PC-3 (cell line): ENCODE results near the gene PACS1. TPM values are rescaled to one million over a fixed set of nuclear protein-coding genes. Genes with fewer than 3 reads are reported as not detected.

Source experiments
- ATAC-seq: fragments of 200-7000 bp; cut with Tn5 transposase; 2 replicates; pipeline ENCODE4 v1.9.1; 2020; ENCODE audit warnings: mild to moderate bottlenecking, moderate library complexity
- BruUV-seq: library from RNA; stranded (reverse); fragments of 400-500 nt; replicated peaks from 2 replicates; lab custom pipeline; 2021; lab: Mats Ljungman, UMichigan
- CTCF ChIA-PET: fragments of 300-600 bp; sonication (Branson Sonifier 250); formaldehyde crosslinking; loops from one replicate; lab custom pipeline; 2022; ENCODE audit warnings: antibody characterized with exemption; lab: Charles Lee
- POLR2A ChIA-PET: fragments of 300-600 bp; sonication (Branson Sonifier 250); formaldehyde crosslinking; loops from one replicate; lab custom pipeline; 2022; ENCODE audit warnings: antibody characterized with exemption; ENCODE audit not compliant: unreplicated experiment; lab: Charles Lee
- DNase-seq: peaks from one replicate; pipeline ENCODE4 v3.0.0-alpha.2; 2015
- H2AFZ ChIP-seq: fragments of 300-600 bp; sonication (generic); 2 replicates; pipeline ENCODE4 v1.6.0; 2016; ENCODE audit warnings: antibody characterized with exemption, low read length
- H3F3A ChIP-seq: fragments of 300-600 bp; sonication (generic); one replicate; pipeline ENCODE4 v1.6.0; 2017; ENCODE audit warnings: antibody characterized with exemption, low read length, control low read depth, mild to moderate bottlenecking; ENCODE audit not compliant: unreplicated experiment
- H3K27ac ChIP-seq: fragments of 300-600 bp; sonication (generic); 2 replicates; pipeline ENCODE4 v1.5.1; 2016; ENCODE audit warnings: mild to moderate bottlenecking, low read length
- H3K27me3 ChIP-seq: fragments of 300-600 bp; sonication (generic); 2 replicates; pipeline ENCODE4 v1.6.1; 2016; ENCODE audit warnings: low read length, mixed read lengths
- H3K36me3 ChIP-seq: fragments of 300-600 bp; sonication (generic); 2 replicates; pipeline ENCODE4 v1.6.1; 2016; ENCODE audit warnings: low read depth, mixed run types, low read length, mixed read lengths
- H3K4me1 ChIP-seq: fragments of 300-600 bp; sonication (generic); 2 replicates; pipeline ENCODE4 v1.5.1; 2016; ENCODE audit warnings: low read length; ENCODE audit not compliant: insufficient read depth
- H3K4me2 ChIP-seq: fragments of 300-600 bp; sonication (generic); 2 replicates; pipeline ENCODE4 v1.6.0; 2016; ENCODE audit warnings: low read length
- H3K4me3 ChIP-seq: fragments of 300-600 bp; sonication (generic); 2 replicates; pipeline ENCODE4 v1.5.1; 2016; ENCODE audit warnings: mild to moderate bottlenecking, low read length, mixed read lengths
- H3K79me2 ChIP-seq: fragments of 300-600 bp; sonication (generic); 2 replicates; pipeline ENCODE4 v1.6.1; 2017; ENCODE audit warnings: low read length, mixed read lengths
- H3K9ac ChIP-seq: fragments of 300-600 bp; sonication (generic); 2 replicates; pipeline ENCODE4 v1.6.0; 2016; ENCODE audit warnings: mild to moderate bottlenecking, low read length
- H3K9me2 ChIP-seq: fragments of 300-600 bp; sonication (generic); replicated peaks from 2 replicates; pipeline ENCODE4 v1.6.1; 2016; ENCODE audit warnings: mixed run types, low read length, mixed read lengths
- H3K9me3 ChIP-seq: fragments of 300-600 bp; sonication (generic); 2 replicates; pipeline ENCODE4 v1.6.1; 2016; ENCODE audit warnings: low read length, mixed read lengths
- H4K20me1 ChIP-seq: fragments of 300-600 bp; sonication (generic); 2 replicates; pipeline ENCODE4 v1.6.1; 2016; ENCODE audit warnings: low read length, mixed read lengths
- EZH2 ChIP-seq: fragments of 300-600 bp; sonication (generic); IDR thresholded peaks from one replicate; pipeline ENCODE4 v1.6.1; 2017; ENCODE audit warnings: antibody characterized with exemption, mild to moderate bottlenecking, low read length; ENCODE audit not compliant: unreplicated experiment
- EZH2phosphoT487 ChIP-seq: fragments of 300-600 bp; sonication (generic); IDR thresholded peaks from 2 replicates; pipeline ENCODE4 v1.6.1; 2018; ENCODE audit warnings: mild to moderate bottlenecking, antibody characterized with exemption, low read length, borderline replicate concordance
- intact Hi-C: fragments of 100-400 bp; cut with micrococcal nuclease; formaldehyde crosslinking; loops from 2 replicates; pipeline ENCODE4 v1.9.0; 2023
- total RNA-seq: library from RNA; depleted of rRNA; stranded (reverse); fragments of >200 nt; gene quantifications from 2 replicates; pipeline ENCODE4 v1.2.3, GENCODE V29; 2014
- TF ChIP-seq, protein P1 (sequence below): fragments of 300-600 bp; sonication (generic); conservative IDR thresholded peaks from 2 replicates; pipeline ENCODE4 v1.5.1; 2017; ENCODE audit warnings: antibody characterized with exemption, low read depth, mild to moderate bottlenecking, low read length

Gene PACS1
- total RNA-seq, 1 experiment from 2014 or later = 28.7 TPM

GRCh38 chr11:66142370-66143263 is 72.5 kb downstream of the PACS1 start:
- DNase-seq = peak; percentile 97
- no TSS peak for BruUV-seq
- ATAC-seq = peak; percentile 85
- Histone ChIP-seq H3K4me1 (peaks cover 31% of the 10 kb centered on the region), H3K9me3 (no peaks in the 10 kb centered on the region), H3K79me2 (peaks cover 27% of the 10 kb centered on the region), H3K4me3 (peak overlapping the region; percentile 16; the same call in 1 of the 2 replicates), H4K20me1 (no peaks in the 10 kb centered on the region), H3K27ac (peak overlapping the region; percentile 64), H3K9ac (no peak overlapping the region), H3K4me2 (peak overlapping the region; percentile 55), H3K9me2 (no peaks in the 10 kb centered on the region), H3K36me3 (peaks cover 3% of the 10 kb centered on the region; the same call in 1 of the 2 replicates), H3F3A (no peaks in the 10 kb centered on the region), H2AFZ (no peak overlapping the region), H3K27me3 (no peaks in the 10 kb centered on the region)
- ChIA-PET CTCF (no interaction called here), POLR2A (interaction anchor here (0.6 kb wide), 1 partner anchor 113 kb away, joined by 3 read pairs; no protein-coding TSS in a partner anchor)
- intact Hi-C loops = loop anchor here (2.0 kb wide), 1 partner anchor 46 kb away; no protein-coding TSS in a partner anchor
- TF ChIP-seq EZH2 (no peak), EZH2phosphoT487 (no peak)
- TF ChIP-seq, protein P1, sequence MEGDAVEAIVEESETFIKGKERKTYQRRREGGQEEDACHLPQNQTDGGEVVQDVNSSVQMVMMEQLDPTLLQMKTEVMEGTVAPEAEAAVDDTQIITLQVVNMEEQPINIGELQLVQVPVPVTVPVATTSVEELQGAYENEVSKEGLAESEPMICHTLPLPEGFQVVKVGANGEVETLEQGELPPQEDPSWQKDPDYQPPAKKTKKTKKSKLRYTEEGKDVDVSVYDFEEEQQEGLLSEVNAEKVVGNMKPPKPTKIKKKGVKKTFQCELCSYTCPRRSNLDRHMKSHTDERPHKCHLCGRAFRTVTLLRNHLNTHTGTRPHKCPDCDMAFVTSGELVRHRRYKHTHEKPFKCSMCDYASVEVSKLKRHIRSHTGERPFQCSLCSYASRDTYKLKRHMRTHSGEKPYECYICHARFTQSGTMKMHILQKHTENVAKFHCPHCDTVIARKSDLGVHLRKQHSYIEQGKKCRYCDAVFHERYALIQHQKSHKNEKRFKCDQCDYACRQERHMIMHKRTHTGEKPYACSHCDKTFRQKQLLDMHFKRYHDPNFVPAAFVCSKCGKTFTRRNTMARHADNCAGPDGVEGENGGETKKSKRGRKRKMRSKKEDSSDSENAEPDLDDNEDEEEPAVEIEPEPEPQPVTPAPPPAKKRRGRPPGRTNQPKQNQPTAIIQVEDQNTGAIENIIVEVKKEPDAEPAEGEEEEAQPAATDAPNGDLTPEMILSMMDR = no peak; the same call in 1 of the 2 replicates

DNA sequence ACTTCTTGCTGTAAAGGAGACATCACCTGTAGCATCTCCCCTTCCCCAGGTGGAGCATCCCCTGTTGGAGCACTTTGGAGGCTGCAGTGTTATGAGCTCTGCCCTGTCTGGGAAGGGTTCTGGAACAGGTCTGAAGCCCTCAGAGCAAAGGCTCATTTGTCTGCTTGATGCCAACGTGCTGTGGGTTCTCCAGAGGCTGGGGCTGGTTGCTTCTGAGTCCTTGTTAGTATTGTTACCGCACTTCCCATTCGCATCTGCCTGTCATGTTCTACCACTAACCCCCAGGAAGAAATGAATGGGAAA is 73.1 kb downstream of the PACS1 start:
- CTCF ChIA-PET = no interaction called here
- Histone ChIP-seq H3K9me3 (no peaks in the 10 kb centered on the region), H3K27me3 (no peaks in the 10 kb centered on the region), H3K79me2 (peaks cover 25% of the 10 kb centered on the region), H2AFZ (no peak overlapping the region), H3F3A (no peaks in the 10 kb centered on the region), H4K20me1 (no peaks in the 10 kb centered on the region), H3K27ac (peak overlapping the region; percentile 64), H3K9me2 (no peaks in the 10 kb centered on the region), H3K4me1 (peaks cover 29% of the 10 kb centered on the region), H3K4me2 (peak overlapping the region; percentile 55), H3K4me3 (peak overlapping the region; percentile 16; the same call in 1 of the 2 replicates), H3K9ac (no peak overlapping the region), H3K36me3 (peaks cover 3% of the 10 kb centered on the region; the same call in 1 of the 2 replicates)
- ATAC-seq (peak; percentile 9), DNase-seq (no peak)
- BruUV-seq = no TSS peak
- TF ChIP-seq EZH2 = no peak
- TF ChIP-seq, protein P1 = no peak
- TF ChIP-seq EZH2phosphoT487 = no peak
- intact Hi-C loops = loop anchor here (2.0 kb wide), 1 partner anchor 46 kb away; no protein-coding TSS in a partner anchor
- POLR2A ChIA-PET = interaction anchor here (0.6 kb wide), 1 partner anchor 113 kb away, joined by 3 read pairs; no protein-coding TSS in a partner anchor
